HG02938 (cell line): ENCODE results near the gene RPTOR.
"Not testable (repeated sequence)": the region's sequence is repeated elsewhere in the genome, so short reads cannot be mapped to it uniquely, and the experiment has no call there.

Experiments
- ATAC-seq: cut with Tn5 transposase; IDR thresholded peaks from one replicate; pipeline ENCODE4 v1.9.1; 2021; ENCODE audit warnings: mild to moderate bottlenecking, moderate library complexity; ENCODE audit not compliant: unreplicated experiment

The RPTOR gene

DNA sequence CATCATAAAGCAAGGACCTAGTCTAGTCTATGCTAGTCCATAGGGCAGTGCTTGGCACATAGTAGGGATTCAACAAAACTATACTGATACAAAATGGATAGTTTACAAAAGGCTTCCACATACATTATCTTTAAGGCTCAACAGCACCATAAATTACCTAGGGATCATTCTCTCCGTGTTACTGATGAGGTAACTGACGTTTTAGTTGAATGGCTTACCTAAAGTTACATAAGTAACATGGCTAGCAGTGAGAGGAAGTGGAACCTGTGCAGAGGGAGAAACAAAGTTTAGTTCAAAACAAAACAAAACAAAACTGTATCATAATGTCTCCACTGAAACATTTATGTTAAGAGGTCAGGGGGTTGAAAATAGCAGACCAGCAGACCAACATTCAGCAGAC lies 7.9 kb downstream of the RPTOR start:
- no peak for ATAC-seq

DNA sequence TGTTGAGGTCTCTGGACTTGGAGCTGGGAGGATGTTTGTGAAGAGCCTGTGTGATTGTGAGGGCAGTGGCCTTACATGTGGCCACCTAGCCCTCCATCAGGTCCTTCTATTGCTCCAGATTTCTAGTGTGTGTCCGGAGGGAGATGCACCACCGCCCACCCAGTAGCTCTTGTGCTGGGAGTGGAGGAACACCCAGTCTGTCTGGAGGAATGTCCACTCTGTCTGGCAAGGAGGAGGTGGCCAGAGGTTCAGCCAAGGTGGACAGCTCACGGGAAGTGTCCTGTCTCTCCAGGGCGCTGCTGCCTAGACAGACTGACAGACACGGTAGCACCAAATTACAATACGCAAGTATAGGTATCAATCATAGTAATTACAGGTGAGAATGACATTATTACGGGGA lies 10.6 kb downstream of the RPTOR start:
- no peak for ATAC-seq

DNA sequence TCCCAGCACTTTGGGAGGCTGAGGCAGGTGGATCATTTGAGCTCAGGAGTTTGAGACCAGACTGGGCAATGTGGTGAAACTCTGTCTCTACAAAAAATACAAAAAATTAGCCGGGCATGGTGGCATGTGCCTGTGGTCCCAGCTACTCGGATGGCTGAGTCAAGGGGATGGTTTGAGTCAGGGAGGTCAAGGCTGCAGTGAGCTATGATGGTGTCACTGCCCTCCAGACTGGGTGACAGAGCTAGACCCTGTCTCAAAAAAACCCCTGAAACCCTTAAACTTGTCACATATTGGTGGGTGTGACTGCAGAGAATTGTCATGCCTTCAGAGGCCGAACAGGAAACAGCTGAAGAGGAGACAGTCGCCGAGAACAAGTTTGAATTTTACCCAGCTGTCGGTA lies 13.4 kb downstream of the RPTOR start:
- no peak for ATAC-seq

DNA sequence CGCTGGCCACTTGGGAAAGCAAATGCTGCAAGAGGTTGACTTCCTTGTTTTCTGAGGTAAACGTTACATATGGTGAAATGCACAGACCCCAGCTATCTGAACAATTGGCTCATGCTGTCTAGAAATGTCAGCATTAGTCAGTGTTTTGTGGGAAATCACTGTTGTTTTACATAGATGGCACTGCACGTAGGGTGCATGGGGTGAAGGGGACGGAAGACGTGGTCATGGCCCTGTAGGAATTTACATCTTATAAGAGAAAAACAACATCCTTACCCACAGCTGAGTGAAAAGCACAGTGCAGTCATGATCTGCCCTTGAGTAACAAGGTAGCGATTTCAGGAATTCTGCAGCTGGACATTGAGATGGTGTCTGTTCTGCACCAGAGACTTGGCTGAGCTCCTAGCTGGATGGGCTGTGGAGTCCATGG lies 15.2 kb downstream of the RPTOR start:
- ATAC-seq, result no peak

DNA sequence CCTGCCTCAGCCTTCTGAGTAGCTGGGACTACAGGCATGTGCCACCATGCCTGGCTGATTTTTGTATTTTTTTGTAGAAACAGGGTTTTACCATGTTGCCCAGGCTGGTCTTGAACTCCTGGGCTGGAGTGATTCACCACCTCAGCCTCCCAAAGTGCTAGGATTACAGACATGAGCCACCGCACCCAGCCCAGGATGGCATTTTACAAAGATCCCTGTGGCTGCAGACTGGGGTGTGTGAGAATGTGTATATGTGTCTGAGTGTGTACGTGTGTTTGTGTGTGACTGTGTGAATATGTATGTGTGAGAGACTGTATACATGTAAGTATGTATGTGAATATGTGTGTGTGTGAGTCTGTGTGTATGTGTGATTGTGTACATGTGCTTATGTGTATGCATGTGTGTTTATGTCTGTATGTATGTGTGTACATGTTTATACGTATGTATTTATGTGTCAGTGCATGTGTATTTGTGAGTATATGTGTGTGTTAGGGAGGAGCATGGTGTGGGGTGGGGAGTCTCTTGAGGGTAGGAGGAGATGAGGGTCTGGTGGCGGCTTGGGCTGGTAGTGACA lies 17.0 kb downstream of the RPTOR start:
- ATAC-seq, result no peak

DNA sequence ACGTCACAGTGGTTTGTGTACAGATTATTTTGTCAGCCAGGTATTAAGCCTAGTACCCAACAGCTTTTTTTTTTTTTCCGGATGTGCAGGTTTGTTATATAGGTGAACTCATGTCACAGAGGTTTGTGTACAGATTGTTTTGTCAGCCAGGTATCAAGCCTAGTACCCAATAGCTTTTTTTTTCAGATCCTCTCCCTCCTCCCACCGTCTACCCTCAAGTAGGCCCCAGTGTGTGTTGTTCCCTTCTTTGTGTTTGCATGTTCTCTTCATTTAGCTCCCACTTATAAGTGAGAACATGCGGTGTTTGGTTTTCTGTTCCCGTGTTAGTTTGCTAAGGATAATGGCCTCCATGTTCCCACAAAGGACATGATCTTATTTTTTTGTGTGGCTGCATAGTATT lies 19.9 kb downstream of the RPTOR start:
- no peak for ATAC-seq

DNA sequence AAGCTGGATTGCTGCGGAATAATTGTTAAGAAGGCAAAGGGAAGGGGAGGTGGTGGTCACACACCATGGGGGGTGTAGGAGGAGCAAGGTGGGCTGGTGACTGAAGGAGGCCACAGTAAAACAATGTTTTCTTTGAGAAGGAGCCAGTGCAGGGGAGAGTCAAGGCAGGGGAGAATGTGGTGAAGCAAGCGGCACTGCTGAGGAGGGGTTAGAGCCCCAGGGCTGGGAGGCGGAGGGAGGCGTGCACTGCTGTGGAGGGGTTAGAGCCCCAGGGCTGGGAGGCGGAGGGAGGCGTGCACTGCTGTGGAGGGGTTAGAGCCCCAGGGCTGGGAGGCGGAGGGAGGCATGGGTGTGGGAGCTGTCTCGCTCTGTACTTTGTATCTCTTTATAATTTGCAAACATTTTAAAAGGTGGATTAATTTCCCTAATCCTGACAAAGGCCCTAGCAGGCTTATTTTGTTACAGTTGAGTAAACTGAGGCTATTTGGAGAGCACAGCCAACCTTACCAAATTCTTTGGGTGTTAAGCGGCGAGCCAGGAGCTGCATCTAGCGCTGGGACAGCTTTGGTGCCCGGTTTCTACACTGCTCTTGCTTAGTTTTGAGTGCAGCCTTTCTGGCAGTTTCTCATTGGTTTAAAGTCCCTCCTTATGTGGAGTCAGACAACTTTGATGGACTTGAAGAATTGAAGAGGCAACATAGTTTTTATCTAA lies 20.9 kb downstream of the RPTOR start:
- no peak for ATAC-seq

DNA sequence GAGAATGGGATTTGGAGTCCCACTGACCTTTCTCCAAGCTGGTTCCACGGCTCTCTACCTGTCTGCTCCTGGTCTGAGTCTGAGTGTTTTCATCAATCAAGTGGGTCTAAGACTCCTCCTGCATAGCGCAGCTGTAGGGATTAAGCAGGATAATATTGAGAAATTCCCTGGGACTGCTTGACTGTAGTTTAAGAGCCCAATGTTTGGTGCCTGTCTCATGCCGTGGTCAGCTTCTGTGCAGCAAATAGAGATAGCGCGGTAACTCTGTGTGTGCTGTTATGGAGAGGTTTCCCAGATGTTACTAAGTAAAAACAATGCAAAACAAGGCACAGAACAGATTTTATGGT lies 21.4 kb downstream of the RPTOR start:
- no peak for ATAC-seq

DNA sequence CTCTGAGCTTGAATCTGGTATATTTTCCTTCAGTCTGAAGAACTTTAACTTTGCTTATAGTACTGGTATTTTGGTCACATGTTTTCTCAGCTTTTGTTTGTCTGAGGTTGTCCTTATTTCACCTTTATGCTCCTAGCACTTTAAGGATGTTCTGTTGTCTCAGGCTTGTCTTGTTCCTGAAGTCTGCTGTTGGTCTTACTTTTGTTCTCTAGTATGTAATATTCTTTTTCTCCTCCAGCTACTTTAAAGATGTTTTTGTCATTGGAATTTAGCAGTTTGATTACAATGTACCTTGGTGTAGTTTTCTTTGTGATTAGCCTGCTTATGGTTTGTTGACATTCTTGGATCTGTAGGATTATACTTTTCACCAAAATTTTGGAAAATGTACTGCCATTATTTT lies 23.6 kb downstream of the RPTOR start:
- ATAC-seq, result no peak

DNA sequence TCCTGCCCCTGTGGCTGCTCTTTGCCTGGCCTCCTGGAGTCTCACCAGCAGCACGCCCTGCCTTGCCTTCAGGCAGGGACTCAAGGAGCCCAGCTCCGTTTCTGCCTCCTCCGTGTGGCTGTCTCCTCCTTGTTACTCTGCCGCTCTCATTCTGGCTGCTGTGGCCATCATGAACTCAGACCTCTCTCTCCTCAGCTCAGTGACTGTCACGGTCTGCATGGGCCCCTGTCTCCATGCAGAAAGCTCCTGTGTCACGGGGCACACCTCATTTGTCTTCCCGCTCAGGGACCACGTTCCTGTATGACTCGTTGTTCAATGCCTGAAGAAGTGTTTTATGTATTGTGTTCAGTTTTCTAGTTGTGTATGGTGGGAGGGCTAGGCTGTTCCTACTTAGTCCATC lies 25.3 kb downstream of the RPTOR start:
- ATAC-seq, result no peak

DNA sequence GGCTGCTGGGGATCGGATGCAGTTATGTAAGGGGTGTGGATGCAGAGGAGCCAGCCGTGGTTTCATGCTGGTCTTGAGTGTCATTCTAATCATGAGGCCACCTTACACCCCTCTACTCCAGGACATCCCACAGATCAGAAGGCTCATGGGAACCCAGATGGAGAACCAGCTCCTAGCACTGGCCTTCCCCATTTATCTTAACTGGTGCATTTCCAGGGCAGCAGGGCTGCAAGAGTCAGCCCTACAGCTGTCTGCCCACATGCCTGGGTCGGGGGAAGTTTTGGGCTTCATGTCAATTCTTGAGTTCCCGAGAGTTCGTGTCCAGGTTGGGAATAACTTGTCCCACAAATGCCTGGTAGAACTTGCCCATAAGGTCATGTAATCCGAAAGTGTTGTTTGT lies 29.1 kb downstream of the RPTOR start:
- ATAC-seq, result no peak

DNA sequence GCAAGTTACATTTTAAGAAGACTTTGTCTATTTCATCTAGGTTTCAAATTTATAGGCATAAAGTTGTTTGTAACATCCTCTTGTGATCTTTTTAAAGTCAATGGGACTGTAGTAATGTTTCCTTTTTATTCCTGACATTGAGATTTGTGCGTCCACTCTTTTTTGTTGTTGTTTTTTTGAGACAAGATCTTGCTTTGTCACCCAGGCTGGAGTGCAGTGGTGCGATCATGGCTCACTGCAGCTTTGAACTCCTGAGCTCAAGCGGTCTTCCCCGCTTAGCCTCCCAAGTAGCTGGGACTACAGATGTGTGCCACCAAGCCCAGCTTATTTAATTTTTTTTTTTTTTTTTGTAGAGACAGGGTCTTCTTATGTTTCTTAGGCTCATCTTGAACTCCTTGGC lies 29.9 kb downstream of the RPTOR start:
- no peak for ATAC-seq

DNA sequence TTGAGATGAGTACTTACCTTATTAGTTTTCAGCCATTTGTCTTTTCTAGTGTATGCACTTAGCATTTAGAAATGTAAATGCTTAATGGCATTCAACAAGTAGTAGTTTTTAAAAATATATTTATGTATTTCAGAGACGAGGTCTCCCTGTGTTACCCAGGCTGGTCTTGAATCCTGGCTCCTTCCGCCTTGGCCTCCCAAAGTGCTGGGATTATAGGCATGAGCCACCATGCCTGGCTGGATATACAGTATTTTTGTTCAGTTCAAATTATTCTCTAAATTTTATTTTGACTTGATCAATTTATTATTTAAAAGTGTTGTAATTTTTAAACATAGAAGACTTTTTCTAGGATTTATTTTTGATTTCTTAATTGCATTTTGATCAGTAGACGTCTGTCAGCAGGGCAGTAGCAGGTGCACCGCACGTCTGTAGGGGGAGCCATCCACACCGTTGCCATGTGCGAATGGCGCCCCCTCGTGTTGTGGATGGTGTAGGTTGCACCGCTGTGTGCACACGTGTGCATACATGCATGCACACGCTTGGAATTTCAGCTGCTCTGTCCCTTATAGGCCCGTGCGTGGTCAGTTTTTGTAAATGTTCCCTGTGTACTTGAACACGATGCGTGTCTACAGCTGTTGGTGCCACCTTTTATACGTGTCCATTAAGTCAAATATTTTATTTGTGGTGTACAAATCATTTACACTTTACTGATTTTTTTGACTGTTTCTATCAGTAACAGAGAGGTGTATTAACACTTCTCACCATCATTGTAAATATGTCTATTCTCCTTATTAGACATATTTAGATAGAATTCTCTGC lies 30.6 kb downstream of the RPTOR start:
- ATAC-seq, result no peak

DNA sequence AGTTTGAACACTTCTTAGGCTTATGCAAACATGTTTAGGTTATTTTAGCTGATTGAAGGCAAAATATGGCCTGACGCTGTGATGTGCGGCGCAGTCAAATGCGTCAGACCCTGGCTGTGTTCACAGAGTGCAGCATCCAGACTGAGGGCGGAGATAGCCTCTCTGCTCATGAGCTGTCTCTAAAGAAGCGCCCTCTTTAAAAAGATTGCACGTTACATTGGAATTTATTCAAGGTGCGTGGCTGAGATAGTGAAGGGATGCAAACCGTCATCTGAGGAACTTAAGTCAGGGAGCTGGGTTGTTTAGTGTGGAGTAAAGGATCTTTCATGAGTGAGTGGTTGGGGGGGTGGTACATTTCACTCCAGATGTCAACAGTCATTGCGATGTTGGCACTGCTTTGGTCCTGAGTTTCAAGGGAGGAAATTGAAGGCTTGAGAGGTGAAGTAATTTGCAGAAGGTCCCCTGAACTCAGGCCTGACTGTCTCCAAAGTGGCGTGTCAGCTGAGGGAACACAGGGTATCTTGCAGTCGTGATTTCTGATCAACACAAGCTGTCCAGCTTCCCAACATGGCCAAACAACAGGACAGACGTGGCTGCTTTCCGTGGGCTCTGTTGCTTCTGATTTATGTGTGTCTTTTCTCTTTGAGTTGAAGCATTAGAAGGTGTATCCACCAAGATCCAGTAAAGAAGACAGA lies 33.4 kb downstream of the RPTOR start:
- ATAC-seq, result no peak

DNA sequence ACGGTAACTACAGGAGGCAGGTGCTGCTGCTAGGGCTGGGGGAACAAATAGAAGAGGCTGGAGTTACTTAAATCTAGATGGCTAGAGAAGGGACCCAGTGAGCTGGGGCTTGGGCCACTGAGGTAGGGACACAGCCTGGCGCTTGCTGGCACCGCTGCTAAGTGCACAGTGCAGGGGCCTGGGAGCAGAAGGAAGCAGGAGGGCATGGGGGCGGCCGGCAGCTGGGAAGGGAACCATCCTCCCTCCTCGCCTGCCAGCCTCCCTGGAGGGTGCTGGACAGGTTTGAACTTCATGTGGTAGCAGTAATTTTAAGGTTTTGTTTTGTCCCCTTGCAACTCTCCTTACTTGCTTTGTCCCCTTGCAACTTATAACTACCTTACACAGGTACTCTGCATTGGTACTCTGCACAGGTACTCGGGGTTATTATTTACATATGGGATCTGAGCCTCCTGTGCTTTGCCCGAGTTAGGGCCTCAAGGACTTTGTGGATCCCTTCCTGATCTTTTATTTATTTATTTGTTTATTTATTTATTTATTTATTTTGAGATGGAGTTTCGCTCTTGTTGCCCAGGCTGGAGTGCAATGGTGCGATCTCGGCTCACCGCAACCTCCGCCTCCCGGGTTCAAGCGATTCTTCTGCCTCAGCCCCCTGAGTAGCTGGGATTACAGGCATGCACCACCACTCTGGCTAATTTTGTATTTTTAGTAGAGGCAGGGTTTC lies 34.2 kb downstream of the RPTOR start:
- ATAC-seq, result not testable (repeated sequence)

DNA sequence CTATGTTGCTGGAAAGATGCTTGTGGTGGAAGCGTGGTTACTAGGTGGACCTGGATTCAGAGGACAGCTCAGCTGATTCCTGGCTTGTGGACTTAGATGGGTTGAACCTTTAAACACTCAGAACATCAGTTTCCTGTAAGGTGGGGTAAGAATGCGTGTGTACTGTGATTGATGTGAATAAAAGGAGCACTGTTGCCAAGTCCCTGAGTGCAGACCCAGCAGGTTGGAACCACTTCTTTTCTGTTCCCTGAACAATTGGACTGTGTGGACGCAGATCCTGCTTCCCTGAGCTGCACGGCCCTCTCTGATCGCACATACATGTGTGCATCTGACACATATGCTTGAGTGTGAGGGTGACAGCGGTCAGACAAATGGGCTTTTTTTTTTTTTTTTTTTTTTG lies 37.5 kb downstream of the RPTOR start:
- no peak for ATAC-seq

DNA sequence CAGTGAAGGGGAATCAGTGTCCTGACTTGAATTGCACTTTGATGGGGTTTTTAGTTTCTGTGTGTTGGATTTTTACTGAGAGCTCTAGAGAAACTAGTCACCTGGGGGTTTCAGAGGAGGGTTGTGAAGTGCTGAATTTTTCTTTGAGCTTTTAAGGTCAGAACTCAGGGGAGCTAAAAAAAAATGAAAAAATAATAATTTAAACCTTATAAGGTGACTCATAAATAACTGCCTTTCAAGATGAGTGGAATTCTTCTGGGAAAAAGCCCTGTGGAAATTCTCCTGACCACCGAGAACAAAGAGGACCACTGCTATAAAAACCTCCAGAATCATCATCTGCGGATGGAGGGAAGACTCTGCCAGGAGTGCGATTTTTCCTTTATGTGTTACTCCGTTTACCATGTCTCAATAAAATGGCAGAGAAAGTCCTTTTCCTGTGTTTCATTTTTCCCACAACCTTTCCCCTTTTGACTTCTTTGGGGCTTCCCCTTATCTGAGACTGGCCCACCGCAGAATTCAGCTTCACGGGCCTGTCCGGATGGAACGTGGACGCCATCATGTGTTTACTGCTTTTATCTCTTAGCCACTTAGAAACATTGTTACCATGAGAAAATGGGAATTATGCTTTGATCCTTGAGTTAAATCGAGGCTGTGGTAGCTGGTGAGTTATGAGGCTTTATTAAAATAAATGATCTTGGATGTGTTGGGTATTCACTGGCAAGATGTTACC lies 39.7 kb downstream of the RPTOR start:
- ATAC-seq, result no peak

DNA sequence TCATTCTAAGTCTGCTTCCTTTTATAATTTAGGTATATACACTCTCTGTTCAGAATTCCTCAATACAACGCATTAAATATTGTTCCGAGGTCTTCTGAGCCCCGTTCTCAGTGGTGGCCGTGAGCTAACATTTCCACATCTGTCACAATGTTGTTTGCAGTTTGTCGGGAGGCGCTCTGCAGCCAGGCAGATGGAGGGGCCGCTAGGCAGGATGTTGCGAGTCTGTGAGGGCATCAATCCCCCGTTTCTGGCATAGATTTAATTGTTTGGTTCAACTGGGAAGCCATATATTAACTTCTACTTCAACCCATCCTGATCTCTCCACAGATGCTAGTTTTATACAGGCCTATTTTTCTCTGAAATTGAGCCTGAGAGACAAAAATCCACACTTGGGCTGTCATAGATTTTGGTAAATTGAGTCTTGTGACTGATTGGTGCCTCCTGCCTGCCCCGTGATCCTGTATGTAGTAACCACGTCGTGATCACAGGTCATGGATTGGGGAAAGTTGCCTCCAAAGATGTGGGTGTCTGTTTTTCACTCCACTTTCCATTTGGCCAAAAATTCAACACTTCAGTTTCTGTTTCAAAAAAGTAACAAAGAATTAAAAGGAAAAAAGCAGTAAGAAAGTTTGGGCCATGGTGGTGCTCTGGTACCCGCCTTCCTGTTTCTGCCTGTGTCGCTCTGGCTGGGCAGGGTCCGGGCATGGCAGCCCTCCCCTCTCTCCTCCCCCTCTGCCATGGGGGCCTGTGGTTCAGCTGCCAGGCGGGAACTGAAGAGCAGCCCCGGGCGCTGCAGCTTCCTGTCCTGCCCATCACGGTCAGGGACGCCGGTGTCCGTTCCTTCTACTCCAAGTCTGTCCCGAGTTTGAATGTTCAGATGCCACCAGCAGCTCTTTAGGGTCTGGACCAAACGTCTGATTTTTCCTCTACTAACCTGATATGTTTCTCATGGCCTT lies 41.5 kb downstream of the RPTOR start:
- no peak for ATAC-seq

DNA sequence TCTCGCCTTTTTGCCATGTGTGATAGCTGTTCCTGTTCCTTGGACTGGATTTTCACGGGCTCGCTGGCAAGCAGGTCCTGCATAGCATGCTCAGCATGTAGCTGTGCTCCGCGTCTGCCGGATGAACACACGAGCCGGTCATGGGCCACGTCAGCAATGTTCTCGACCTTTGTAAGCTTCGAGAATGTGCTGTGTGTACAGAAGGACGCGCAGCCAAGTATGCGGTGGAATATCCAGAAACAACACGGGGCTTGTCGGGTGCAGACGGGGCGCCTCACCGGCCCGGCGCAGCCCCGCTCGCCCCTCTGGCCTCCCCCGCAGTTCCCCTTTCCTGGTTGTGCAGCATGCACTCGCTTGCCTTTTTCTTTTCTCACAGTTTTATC lies 42.2 kb downstream of the RPTOR start:
- no peak for ATAC-seq
